Measurements from ENCODE around the gene RAB11FIP5. TPM values are rescaled to one million over a fixed set of nuclear protein-coding genes. Genes with fewer than 3 reads are reported as not detected.

RAB11FIP5 gene
- total RNA-seq, 1 donor from 2014 or later = 33.3 TPM

- DNase-seq (ENCODE audit: low read depth) = no peak
- no peak overlapping the region for H3K4me3 ChIP-seq (ENCODE audit: low read depth, low read length)
- no peaks in the 10 kb centered on the region for H3K27me3 ChIP-seq (ENCODE audit: control insufficient read depth, insufficient read depth, low read length)
- no peak for TF ChIP-seq CTCF (IDR thresholded peaks at IDR 0.05; ENCODE audit: insufficient read depth, low read length, poor library complexity, severe bottlenecking)
- no peaks in the 10 kb centered on the region for H3K36me3 ChIP-seq (ENCODE audit: control insufficient read depth, insufficient read depth, low read length)
Measured at GRCh38 chr2:73036766-73037165, 76.0 kb downstream of the RAB11FIP5 start.

GRCh38 chr2:73035899-73036711 lies 76.6 kb downstream of the RAB11FIP5 start:
- H3K27me3 ChIP-seq (ENCODE audit: control insufficient read depth, insufficient read depth, low read length) = no peaks in the 10 kb centered on the region
- no peak overlapping the region for H3K4me3 ChIP-seq (ENCODE audit: low read depth, low read length)
- H3K36me3 ChIP-seq (ENCODE audit: control insufficient read depth, insufficient read depth, low read length) = no peaks in the 10 kb centered on the region
- DNase-seq (ENCODE audit: low read depth) = no peak
- TF ChIP-seq CTCF (IDR thresholded peaks at IDR 0.05; ENCODE audit: insufficient read depth, low read length, poor library complexity, severe bottlenecking) = no peak

GRCh38 chr2:73034661-73035375 lies 77.9 kb downstream of the RAB11FIP5 start:
- DNase-seq (ENCODE audit: low read depth) = no peak
- Histone ChIP-seq H3K4me3 (ENCODE audit: low read depth, low read length) (no peak overlapping the region), H3K36me3 (ENCODE audit: control insufficient read depth, insufficient read depth, low read length) (no peaks in the 10 kb centered on the region), H3K27me3 (ENCODE audit: control insufficient read depth, insufficient read depth, low read length) (no peaks in the 10 kb centered on the region)
- TF ChIP-seq CTCF (IDR thresholded peaks at IDR 0.05; ENCODE audit: insufficient read depth, low read length, poor library complexity, severe bottlenecking) = no peak

- Histone ChIP-seq H3K36me3 (ENCODE audit: control insufficient read depth, insufficient read depth, low read length) (no peaks in the 10 kb centered on the region), H3K27me3 (ENCODE audit: control insufficient read depth, insufficient read depth, low read length) (no peaks in the 10 kb centered on the region), H3K4me3 (ENCODE audit: low read depth, low read length) (no peak overlapping the region)
- TF ChIP-seq CTCF (IDR thresholded peaks at IDR 0.05; ENCODE audit: insufficient read depth, low read length, poor library complexity, severe bottlenecking) = no peak
- no peak for DNase-seq (ENCODE audit: low read depth)
Measured at GRCh38 chr2:73033766-73034381, 78.9 kb downstream of the RAB11FIP5 start.

DNA sequence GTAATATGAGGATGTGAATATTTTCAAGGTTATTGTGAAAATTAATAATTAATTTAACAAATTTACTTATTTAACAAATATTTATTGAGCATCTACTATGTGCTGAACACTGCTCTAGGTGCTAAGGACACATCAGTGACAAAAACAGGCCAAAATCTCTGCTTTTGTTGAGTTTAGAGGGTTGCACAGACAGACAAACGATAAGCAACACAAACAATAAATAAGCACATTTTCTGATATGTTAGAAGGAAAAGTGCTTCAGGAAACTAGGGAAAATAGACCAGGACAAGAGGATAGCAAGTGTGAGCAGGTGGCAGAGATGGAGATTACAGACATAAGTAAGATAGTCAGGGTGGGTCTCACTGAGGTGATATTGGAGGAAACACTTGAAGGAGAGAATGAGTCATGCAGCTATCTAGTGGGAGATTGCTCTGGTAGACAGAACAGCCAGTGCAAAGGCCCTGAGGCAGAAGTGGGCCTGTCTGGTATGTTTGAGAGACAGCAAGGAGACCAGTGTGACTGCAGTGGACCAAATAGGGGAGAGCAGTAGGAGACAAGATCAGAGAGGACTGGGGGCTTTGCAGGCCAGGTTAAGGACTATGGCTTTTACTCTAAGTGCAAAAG lies 79.5 kb downstream of the RAB11FIP5 start:
- Histone ChIP-seq H3K4me3 (ENCODE audit: low read depth, low read length) (no peak overlapping the region), H3K27me3 (ENCODE audit: control insufficient read depth, insufficient read depth, low read length) (no peaks in the 10 kb centered on the region), H3K36me3 (ENCODE audit: control insufficient read depth, insufficient read depth, low read length) (no peaks in the 10 kb centered on the region)
- no peak for DNase-seq (ENCODE audit: low read depth)
- no peak for TF ChIP-seq CTCF (IDR thresholded peaks at IDR 0.05; ENCODE audit: insufficient read depth, low read length, poor library complexity, severe bottlenecking)

Data from kidney epithelial cell (primary cell).